CD14-positive monocyte (primary cell): Measurements from ENCODE around the gene THSD8. TPM values are rescaled to one million over a fixed set of nuclear protein-coding genes. Genes with fewer than 3 reads are reported as not detected.
A peak's percentile ranks its signal among the peaks of the same experiment; 100 is the strongest.

Source experiments
- DNase-seq, 3 donors: peaks; one replicate each; pipeline ENCODE4 v3.0.0-alpha.2; 2011 to 2022
- H2AFZ ChIP-seq: 2 replicates; pipeline ENCODE4 v1.6.0; 2012; ENCODE audit warnings: mild to moderate bottlenecking, low read depth, low read length, inconsistent platforms; ENCODE audit not compliant: insufficient read depth, poor library complexity, severe bottlenecking
- H3K27ac ChIP-seq, 2 donors: 1 replicate in 1 of 2; 2 replicates in 1 of 2; pipeline ENCODE4 v1.5.1; 2012 to 2013; ENCODE audit warnings: low read length in 2 of 2, control low read depth in 1 of 2, inconsistent platforms in 1 of 2, low read depth in 1 of 2, mild to moderate bottlenecking in 1 of 2
- H3K27me3 ChIP-seq, 2 donors: one replicate each; pipeline versions ENCODE4 v1.6.0 to v1.6.1; 2011 to 2013; ENCODE audit warnings: low read length in 2 of 2; ENCODE audit not compliant: control insufficient read depth in 2 of 2, insufficient read depth in 2 of 2
- H3K36me3 ChIP-seq, 2 donors: replicated peaks in 1 of 2; 1 replicate in 1 of 2; 2 replicates in 1 of 2; pipeline versions ENCODE4 v1.5.1 to v1.6.1; 2012 to 2013; ENCODE audit warnings: low read length in 2 of 2, control low read depth in 1 of 2, inconsistent platforms in 1 of 2, mild to moderate bottlenecking in 1 of 2; ENCODE audit not compliant: insufficient read depth in 2 of 2, control insufficient read depth in 1 of 2
- H3K4me1 ChIP-seq, 2 donors: 1 replicate in 1 of 2; 2 replicates in 1 of 2; pipeline versions ENCODE4 v1.5.1 to v1.6.1; 2012 to 2013; ENCODE audit warnings: low read length in 2 of 2, control low read depth in 1 of 2, inconsistent platforms in 1 of 2, mild to moderate bottlenecking in 1 of 2, moderate library complexity in 1 of 2; ENCODE audit not compliant: insufficient read depth in 2 of 2, control insufficient read depth in 1 of 2
- H3K4me2 ChIP-seq: replicated peaks from 2 replicates; pipeline ENCODE3; 2012; ENCODE audit warnings: low read length, moderate library complexity, mild to moderate bottlenecking; ENCODE audit not compliant: poor library complexity, severe bottlenecking; ENCODE audit errors: extremely low read depth
- H3K4me3 ChIP-seq, 3 experiments: fragments of 200-600 bp in 1 of 3; sonication (generic) in 1 of 3; replicated peaks in 1 of 3; 1 replicate in 2 of 3; 2 replicates in 1 of 3; pipeline ENCODE4 v1.5.1; 2011 to 2013; ENCODE audit warnings: low read length in 3 of 3, mild to moderate bottlenecking in 3 of 3, control low read depth in 2 of 3, low read depth in 2 of 3, inconsistent platforms in 1 of 3, moderate library complexity in 1 of 3
- H3K79me2 ChIP-seq: 2 replicates; pipeline ENCODE4 v1.6.0; 2012; ENCODE audit warnings: mild to moderate bottlenecking, control low read depth, inconsistent platforms, low read length, moderate library complexity; ENCODE audit not compliant: insufficient read depth
- H3K9ac ChIP-seq: 2 replicates; pipeline ENCODE4 v1.6.0; 2017; ENCODE audit warnings: low read length, mild to moderate bottlenecking; ENCODE audit not compliant: insufficient read depth, poor library complexity, severe bottlenecking
- H3K9me3 ChIP-seq, 2 donors: replicated peaks in 1 of 2; 1 replicate in 1 of 2; 2 replicates in 1 of 2; pipeline versions ENCODE4 v1.5.1 to v1.6.1; 2012 to 2013; ENCODE audit warnings: low read length in 2 of 2, control low read depth in 1 of 2; ENCODE audit not compliant: control insufficient read depth in 1 of 2, insufficient read depth in 1 of 2
- H4K20me1 ChIP-seq: 2 replicates; pipeline ENCODE4 v1.6.0; 2012; ENCODE audit warnings: mild to moderate bottlenecking, low read length, control low read depth, moderate library complexity; ENCODE audit not compliant: insufficient read depth
- H3K27ac Mint-ChIP-seq, 7 donors: one replicate each; pipeline ENCODE4 v1.8.0; 2020; ENCODE audit warnings: mild to moderate bottlenecking in 7 of 7, mixed read lengths in 7 of 7, moderate library complexity in 6 of 7, inconsistent platforms in 2 of 7
- H3K27me3 Mint-ChIP-seq, 3 donors: one replicate each; pipeline ENCODE4 v1.8.0; 2021 to 2022; ENCODE audit warnings: low read depth in 3 of 3, mild to moderate bottlenecking in 3 of 3, mixed read lengths in 3 of 3, moderate library complexity in 3 of 3, inconsistent platforms in 1 of 3
- H3K36me3 Mint-ChIP-seq, 2 donors: one replicate each; pipeline ENCODE4 v1.8.0; 2020; ENCODE audit warnings: mixed read lengths in 2 of 2, inconsistent platforms in 1 of 2, mild to moderate bottlenecking in 1 of 2
- H3K4me1 Mint-ChIP-seq: one replicate; pipeline ENCODE4 v1.8.0; 2020; ENCODE audit warnings: mild to moderate bottlenecking, mixed read lengths
- H3K4me3 Mint-ChIP-seq, 2 donors: one replicate each; pipeline ENCODE4 v1.8.0; 2020; ENCODE audit warnings: mild to moderate bottlenecking in 2 of 2, mixed read lengths in 2 of 2, moderate library complexity in 1 of 2
- H3K9me3 Mint-ChIP-seq, 7 donors: one replicate each; pipeline ENCODE4 v1.8.0; 2020 to 2022; ENCODE audit warnings: mixed read lengths in 7 of 7, mild to moderate bottlenecking in 6 of 7, moderate library complexity in 6 of 7, inconsistent platforms in 2 of 7
- CTCF ChIP-seq: fragments of 200-600 bp; IDR thresholded peaks from one replicate; pipeline ENCODE4 v1.8.0; 2022; ENCODE audit warnings: antibody characterized with exemption, mild to moderate bottlenecking
- WGBS: methylation state at CpG from one replicate; pipeline ENCODE4 v1.1.5; 2013; ENCODE audit warnings: missing lambda C conversion rate; ENCODE audit not compliant: insufficient coverage; 5-methylcytosine and 5-hydroxymethylcytosine counted together
- intact Hi-C, 2 donors: fragments of 100-400 bp; cut with micrococcal nuclease; formaldehyde crosslinking; loops; one replicate each; pipeline versions ENCODE4 v1.15.0 to v1.15.1; 2023
- polyA plus RNA-seq, 3 donors: library from polyadenylated mRNA; depleted of rRNA in 1 of 3; unstranded in 2 of 3; stranded (reverse) in 1 of 3; fragments of 300-500 nt in 2 of 3; fragments of >200 nt in 1 of 3; fragmentation: Illumina TruSeq in 2 of 3; gene quantifications; 1 replicate in 2 of 3; 2 replicates in 1 of 3; pipeline ENCODE4 v1.2.3, GENCODE V29; 2012 to 2021

Gene THSD8
- polyA plus RNA-seq, 3 donors = 4.0 TPM; not detected in 2

DNA sequence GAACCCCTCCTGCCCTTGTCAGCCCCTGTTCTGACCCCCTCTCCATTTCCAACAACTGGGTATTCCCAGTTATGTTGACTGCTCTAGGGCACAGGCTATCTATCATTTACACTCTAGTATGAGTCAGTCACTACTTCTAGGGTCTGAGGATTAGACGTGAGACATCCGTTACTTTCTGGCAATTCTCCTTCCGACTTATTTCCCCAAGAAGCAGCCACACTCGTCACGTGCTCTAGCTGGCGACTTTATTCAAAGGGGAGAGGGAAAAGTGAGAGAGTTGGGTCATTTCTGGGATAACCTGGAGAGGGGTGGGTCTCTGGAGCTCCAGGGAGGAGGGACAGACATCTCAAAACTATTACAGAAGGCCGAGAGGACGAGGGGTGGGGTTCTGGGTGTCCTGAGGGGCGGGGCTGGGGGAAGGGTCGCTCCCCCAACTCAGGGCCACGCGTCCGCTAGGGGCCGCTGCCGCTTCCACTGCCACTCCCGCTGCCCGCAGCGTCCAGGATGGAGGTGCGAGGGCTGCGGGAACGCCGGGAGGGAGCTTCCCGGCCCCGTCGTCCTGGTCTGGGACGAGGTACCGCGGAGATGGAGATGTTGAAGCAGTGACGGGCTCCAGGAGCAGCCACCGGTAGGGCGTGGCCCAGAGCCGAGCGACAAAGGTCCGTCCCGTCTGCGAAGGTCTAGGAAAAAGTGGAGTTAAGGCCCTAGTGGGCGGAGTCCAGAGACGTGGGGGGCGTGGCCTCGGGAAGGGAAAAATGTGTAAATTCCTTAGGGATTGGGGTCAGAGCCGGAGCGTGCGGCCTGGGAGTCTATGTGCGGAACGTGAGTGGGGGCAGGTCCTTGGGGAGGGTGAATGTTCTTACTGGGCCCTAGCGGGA is 23.6 kb downstream of the THSD8 start:
- Mint-ChIP-seq H3K36me3 (no peaks in the 10 kb centered on the region), H3K4me3 (peak overlapping the region; percentile 20 to 76), H3K27ac (peak overlapping the region in 1 of 7 donors; percentile 82), H3K27me3 (peaks cover 29 to 59% (median 31%) of the 10 kb centered on the region in 3 donors), H3K9me3 (peaks cover 0 to 13% (median 7%) of the 10 kb centered on the region in 7 donors), H3K4me1 (peaks cover 14% of the 10 kb centered on the region)
- WGBS = 9% methylated on average over 38 of the region's 46 CpGs
- peak overlapping the region; percentile 69 for H2AFZ ChIP-seq
- no peaks in the 10 kb centered on the region for H3K36me3 ChIP-seq
- H3K79me2 ChIP-seq = no peaks in the 10 kb centered on the region
- peak in 2 of 3 donors; percentile 22 to 39 for DNase-seq
- H3K27ac ChIP-seq = no peak overlapping the region
- TF ChIP-seq CTCF = peak; percentile 61
- H3K9ac ChIP-seq = no peak overlapping the region
- no peaks in the 10 kb centered on the region for H4K20me1 ChIP-seq
- H3K4me1 ChIP-seq = peaks cover 7% of the 10 kb centered on the region in 2 donors
- peak overlapping the region; percentile 46 for H3K4me2 ChIP-seq
- peaks cover 2 to 34% of the 10 kb centered on the region in 2 donors for H3K27me3 ChIP-seq
- intact Hi-C loops = no loop called here
- H3K9me3 ChIP-seq = no peaks in the 10 kb centered on the region
- peak overlapping the region in 1 of 3 experiments; percentile 21 for H3K4me3 ChIP-seq

GRCh38 chr19:12828494-12828893 is 26.6 kb downstream of the THSD8 start:
- Histone ChIP-seq H3K4me1 (peaks cover 10 to 12% of the 10 kb centered on the region in 2 donors), H4K20me1 (no peaks in the 10 kb centered on the region), H3K27ac (no peak overlapping the region), H3K4me3 (no peak overlapping the region), H3K9me3 (peaks cover 0 to 7% of the 10 kb centered on the region in 2 donors), H3K79me2 (no peaks in the 10 kb centered on the region), H3K9ac (no peak overlapping the region), H3K27me3 (peaks cover 16 to 62% of the 10 kb centered on the region in 2 donors), H3K36me3 (no peaks in the 10 kb centered on the region), H3K4me2 (no peak overlapping the region), H2AFZ (no peak overlapping the region)
- Mint-ChIP-seq H3K27me3 (peaks cover 57 to 84% (median 58%) of the 10 kb centered on the region in 3 donors), H3K36me3 (peaks cover 3 to 6% of the 10 kb centered on the region in 2 donors), H3K4me3 (peak overlapping the region in 1 of 2 donors; percentile 73), H3K9me3 (peaks cover 1 to 10% (median 6%) of the 10 kb centered on the region in 7 donors), H3K4me1 (peaks cover 21% of the 10 kb centered on the region), H3K27ac (no peak overlapping the region)
- no peak for DNase-seq
- no peak for TF ChIP-seq CTCF
- intact Hi-C loops = no loop called here
- 7% methylated on average over 21 of the region's 23 CpGs for WGBS
